Endothelial cell of umbilical vein (primary cell): ENCODE results near the gene SPACA6. TPM values are rescaled to one million over a fixed set of nuclear protein-coding genes. Genes with fewer than 3 reads are reported as not detected.

Experiments used
- BruUV-seq: library from RNA; stranded (reverse); fragments of 400-500 nt; replicated peaks from 2 replicates; lab custom pipeline; 2021; lab: Mats Ljungman, UMichigan
- CTCF ChIA-PET: fragments of 300-600, 350-600 bp; sonication (Branson Sonifier 250); formaldehyde crosslinking; loops from one replicate; lab custom pipeline; 2021; ENCODE audit warnings: antibody characterized with exemption, inconsistent platforms; lab: Charles Lee
- POLR2A ChIA-PET: fragments of 300-600, 350-600 bp; sonication (Branson Sonifier 250); formaldehyde crosslinking; loops from one replicate; lab custom pipeline; 2021; ENCODE audit warnings: antibody characterized with exemption, inconsistent platforms; lab: Charles Lee
- DNase-seq: peaks from one replicate; pipeline ENCODE4 v3.0.0-alpha.2; 2011; ENCODE audit warnings: low read depth, low spot score
- FAIRE-seq: peaks from 2 replicates; lab custom pipeline; 2011; peaks lifted over from hg19 to GRCh38; lab: Jason Lieb, UNC
- H2AFZ ChIP-seq: 2 replicates; pipeline ENCODE4 v1.6.0; 2012; ENCODE audit warnings: low read depth, low read length, control low read depth, inconsistent platforms
- H3K27ac ChIP-seq: 2 replicates; pipeline ENCODE4 v1.5.1; 2011; ENCODE audit warnings: low read depth, mild to moderate bottlenecking, control low read depth, low read length, moderate library complexity; ENCODE audit not compliant: insufficient read depth
- H3K27me3 ChIP-seq, 2 experiments: 2 replicates each; pipeline versions ENCODE4 v1.6.0 to v1.6.1; 2011; ENCODE audit warnings: low read length in 2 of 2, mixed read lengths in 1 of 2; ENCODE audit not compliant: control insufficient read depth in 2 of 2, insufficient read depth in 2 of 2
- H3K36me3 ChIP-seq, 2 experiments: 2 replicates in 1 of 2; 3 replicates in 1 of 2; pipeline ENCODE4 v1.5.1; 2011; ENCODE audit warnings: low read length in 2 of 2, mild to moderate bottlenecking in 1 of 2, moderate library complexity in 1 of 2; ENCODE audit not compliant: control insufficient read depth in 2 of 2, insufficient read depth in 2 of 2; ENCODE audit errors: extremely low read depth in 1 of 2
- H3K4me1 ChIP-seq: 3 replicates; pipeline ENCODE4 v1.5.1; 2011; ENCODE audit warnings: mild to moderate bottlenecking, low read length; ENCODE audit not compliant: control insufficient read depth, insufficient read depth; ENCODE audit errors: extremely low read depth
- H3K4me2 ChIP-seq: 2 replicates; pipeline ENCODE4 v1.6.1; 2011; ENCODE audit warnings: low read length, control low read depth, mixed read lengths; ENCODE audit not compliant: insufficient read depth
- H3K4me3 ChIP-seq, 3 experiments: fragments of 200-600 bp in 1 of 3; sonication (generic), shearing (Covaris generic) in 1 of 3; replicated peaks in 1 of 3; 2 replicates each; pipeline ENCODE4 v1.5.1; 2011 to 2016; ENCODE audit warnings: control low read depth in 3 of 3, low read length in 3 of 3, mild to moderate bottlenecking in 2 of 3, inconsistent platforms in 1 of 3, low read depth in 1 of 3, moderate library complexity in 1 of 3; ENCODE audit not compliant: insufficient read depth in 1 of 3
- H3K79me2 ChIP-seq: 2 replicates; pipeline ENCODE4 v1.6.0; 2012; ENCODE audit warnings: low read length, inconsistent platforms; ENCODE audit not compliant: control insufficient read depth, insufficient read depth
- H3K9ac ChIP-seq: replicated peaks from 2 replicates; pipeline ENCODE3; 2011; ENCODE audit warnings: low read length, control low read depth; ENCODE audit not compliant: insufficient read depth; ENCODE audit errors: extremely low read depth
- H3K9me1 ChIP-seq: replicated peaks from 3 replicates; pipeline ENCODE4 v1.6.0; 2011; ENCODE audit warnings: mild to moderate bottlenecking, low read length; ENCODE audit not compliant: control insufficient read depth, insufficient read depth; ENCODE audit errors: extremely low read depth
- H3K9me3 ChIP-seq: replicated peaks from 2 replicates; pipeline ENCODE4 v1.5.1; 2012; ENCODE audit warnings: low read length, inconsistent platforms; ENCODE audit not compliant: control insufficient read depth, insufficient read depth
- H4K20me1 ChIP-seq: replicated peaks from 2 replicates; pipeline ENCODE3; 2011; ENCODE audit warnings: mild to moderate bottlenecking, low read length; ENCODE audit not compliant: control insufficient read depth, insufficient read depth; ENCODE audit errors: extremely low read depth
- CTCF ChIP-seq, 2 donors: IDR thresholded peaks; 1 replicate in 1 of 2; 2 replicates in 1 of 2; pipeline ENCODE4 v1.5.1; 2011; ENCODE audit warnings: low read length in 2 of 2, mild to moderate bottlenecking in 2 of 2, moderate library complexity in 2 of 2, control low read depth in 1 of 2, inconsistent platforms in 1 of 2, low read depth in 1 of 2; ENCODE audit not compliant: insufficient read depth in 1 of 2; ENCODE audit errors: extremely low read depth in 1 of 2
- EZH2 ChIP-seq: IDR thresholded peaks from 2 replicates; pipeline ENCODE4 v1.6.1; 2012; ENCODE audit warnings: borderline replicate concordance, low read depth, mild to moderate bottlenecking, moderate library complexity, low read length, inconsistent platforms; ENCODE audit not compliant: severe bottlenecking
- FOS ChIP-seq: IDR thresholded peaks from 2 replicates; pipeline ENCODE4 v1.6.1; 2011; ENCODE audit warnings: mild to moderate bottlenecking, low read length, moderate library complexity, borderline replicate concordance; ENCODE audit not compliant: insufficient read depth
- GATA2 ChIP-seq: IDR thresholded peaks from 2 replicates; pipeline ENCODE4 v1.7.0; 2011; ENCODE audit warnings: low read depth, mild to moderate bottlenecking, moderate library complexity, mixed read lengths, low read length; ENCODE audit not compliant: insufficient read length, insufficient read depth
- JUN ChIP-seq: IDR thresholded peaks from 2 replicates; pipeline ENCODE4 v1.6.1; 2011; ENCODE audit warnings: borderline replicate concordance, low read depth; ENCODE audit not compliant: insufficient read length, insufficient read depth
- MAX ChIP-seq: IDR thresholded peaks from 2 replicates; pipeline ENCODE4 v1.6.1; 2011; ENCODE audit not compliant: insufficient read depth, insufficient read length
- MYC ChIP-seq: IDR thresholded peaks from one replicate; pipeline ENCODE4 v1.6.1; 2011; ENCODE audit warnings: mild to moderate bottlenecking, low read depth, low read length
- POLR2A ChIP-seq: IDR thresholded peaks from 2 replicates; pipeline ENCODE4 v1.6.1; 2012; ENCODE audit warnings: low read depth, mild to moderate bottlenecking, control low read depth, low read length
- POLR2AphosphoS5 ChIP-seq: IDR thresholded peaks from 2 replicates; pipeline ENCODE4 v1.6.1; 2012; ENCODE audit warnings: low read depth, mild to moderate bottlenecking, control low read depth, low read length, moderate library complexity; ENCODE audit not compliant: insufficient read depth
- dilution Hi-C: fragments of 300-500 bp; cut with MboI; formaldehyde crosslinking; loops from one replicate; pipeline ENCODE4 v1.15.0; 2019; ENCODE audit warnings: low sequenced_read_pairs; ENCODE audit not compliant: extremely low pct_ligation_motif_present
- intact Hi-C: fragments of 100-400 bp; cut with micrococcal nuclease; formaldehyde crosslinking; loops from one replicate; pipeline ENCODE4 v1.10.0; 2022
- polyA plus RNA-seq, 4 experiments: library from polyadenylated mRNA; depleted of rRNA in 3 of 4; stranded (reverse) in 3 of 4; unstranded in 1 of 4; fragments of >200 nt; gene quantifications; 2 replicates each; pipeline versions ENCODE4 v1.2.1 to v1.2.3, GENCODE V29; 2011 to 2012; ENCODE audit warnings: missing spikeins in 1 of 4
- total RNA-seq: library from RNA; stranded (reverse); gene quantifications from 2 replicates; pipeline ENCODE4 v1.2.3, GENCODE V29; 2021

SPACA6 gene
- total and polyA plus RNA-seq, 2 donors (not counting 3 experiments of a cell fraction or from before 2014, with no cell fraction given), result 11.9 to 41.1 TPM

GRCh38 chr19:51754109-51754508 is 61.0 kb downstream of the SPACA6 start:
- ChIA-PET POLR2A (no interaction called here), CTCF (no interaction called here)

GRCh38 chr19:51754770-51755169 is 61.6 kb downstream of the SPACA6 start:
- dilution Hi-C loops (no loop called here), intact Hi-C loops (no loop called here)
- DNase-seq, result no peak
- H3K4me3 ChIP-seq, result no peak overlapping the region
- BruUV-seq, result no TSS peak
- no peak for TF ChIP-seq FOS
- TF ChIP-seq POLR2A, result no peak
- TF ChIP-seq MAX, result no peak
- TF ChIP-seq MYC, result no peak
- TF ChIP-seq EZH2, result no peak
- TF ChIP-seq GATA2, result no peak
- no peak for TF ChIP-seq POLR2AphosphoS5
- TF ChIP-seq CTCF (IDR thresholded peaks at IDR 0.05; ENCODE audit: extremely low read depth in 1 of 2, insufficient read depth in 1 of 2, low read depth in 1 of 2, low read length in 2 of 2), result no peak
- no peak for TF ChIP-seq JUN
- FAIRE-seq, result no peak
- no peak overlapping the region for H3K27ac ChIP-seq
- no peaks in the 10 kb centered on the region for H4K20me1 ChIP-seq
- ChIA-PET POLR2A (no interaction called here), CTCF (no interaction called here)
- no peak overlapping the region for H3K4me2 ChIP-seq
- H3K9ac ChIP-seq, result no peak overlapping the region
- H3K9me3 ChIP-seq, result peaks cover 1% of the 10 kb centered on the region
- no peaks in the 10 kb centered on the region for H3K27me3 ChIP-seq
- no peaks in the 10 kb centered on the region for H3K9me1 ChIP-seq
- no peak overlapping the region for H2AFZ ChIP-seq
- H3K79me2 ChIP-seq, result no peaks in the 10 kb centered on the region
- H3K36me3 ChIP-seq, result no peaks in the 10 kb centered on the region
- no peaks in the 10 kb centered on the region for H3K4me1 ChIP-seq

More at GRCh38 chr19:51754109-51754508, 61.0 kb downstream of the SPACA6 start:
- no peak overlapping the region for H3K4me2 ChIP-seq
- no peak overlapping the region for H3K27ac ChIP-seq
- no peaks in the 10 kb centered on the region for H3K27me3 ChIP-seq
- no peak for TF ChIP-seq MYC
- intact Hi-C loops (no loop called here), dilution Hi-C loops (no loop called here)
- no peak overlapping the region for H3K9ac ChIP-seq
- H3K9me1 ChIP-seq, result no peaks in the 10 kb centered on the region
- H4K20me1 ChIP-seq, result no peaks in the 10 kb centered on the region
- no peaks in the 10 kb centered on the region for H3K79me2 ChIP-seq
- DNase-seq, result no peak
- FAIRE-seq, result no peak
- H2AFZ ChIP-seq, result no peak overlapping the region
- H3K4me3 ChIP-seq, result no peak overlapping the region
- peaks cover 1% of the 10 kb centered on the region for H3K9me3 ChIP-seq
- BruUV-seq, result no TSS peak
- H3K4me1 ChIP-seq, result no peaks in the 10 kb centered on the region
- H3K36me3 ChIP-seq, result no peaks in the 10 kb centered on the region
